ENCODE measurements around the gene MIPOL1. TPM values are rescaled to one million over a fixed set of nuclear protein-coding genes. Genes with fewer than 3 reads are reported as not detected.
"Not testable (repeated sequence)": the region's sequence is repeated elsewhere in the genome, so short reads cannot be mapped to it uniquely, and the experiment has no call there.

MIPOL1 gene
- polyA plus RNA-seq, 3 donors, result 8.8 to 14.9 (median 10.9) TPM

DNA sequence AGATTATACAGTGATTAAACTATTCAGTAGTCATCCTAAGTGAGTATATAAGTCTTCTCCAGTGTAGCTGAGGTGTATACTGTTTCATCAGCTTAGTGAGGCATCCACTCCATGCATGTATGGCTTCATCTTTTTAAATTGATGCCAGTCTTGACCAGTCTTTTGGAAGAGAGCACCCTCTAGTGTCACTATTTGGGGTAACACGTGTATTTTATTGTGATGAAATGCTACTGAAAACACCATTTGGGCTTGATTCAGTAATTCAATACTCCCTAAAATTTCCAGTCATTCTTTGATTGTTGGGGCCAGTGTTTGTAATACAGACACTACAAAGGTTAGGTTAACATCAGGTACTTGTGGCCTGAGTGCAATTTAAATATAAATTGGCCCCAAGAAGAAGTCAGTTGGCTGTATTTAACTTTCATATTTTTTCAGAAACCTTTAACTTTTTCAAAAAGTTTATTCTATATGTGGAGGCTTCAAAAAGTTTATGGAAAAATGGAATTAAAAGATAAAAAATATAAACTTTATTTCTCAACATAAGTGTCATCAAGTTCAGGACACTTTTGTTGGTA, 35.3 kb downstream of the MIPOL1 start:
- DNase-seq, result peak; percentile 15

DNA sequence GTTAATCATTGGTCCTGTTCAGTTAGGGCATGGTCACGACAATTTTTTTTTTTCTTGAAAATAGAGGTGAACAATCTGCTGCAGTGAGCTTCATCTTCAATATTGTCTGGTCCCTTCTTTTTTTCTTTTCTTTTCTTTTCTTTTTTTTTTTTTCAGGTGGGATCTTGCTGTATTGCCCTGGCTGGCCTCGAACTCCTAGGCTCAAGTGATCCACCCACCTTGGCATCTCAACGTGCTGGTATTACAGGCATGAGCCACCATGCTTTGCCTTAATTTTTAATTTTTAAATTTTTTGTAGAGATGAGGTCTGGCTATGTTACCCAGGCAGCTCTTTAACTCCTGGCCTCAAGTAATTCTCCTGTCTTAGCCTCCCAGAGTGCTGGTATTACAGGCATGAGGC, 36.5 kb downstream of the MIPOL1 start:
- no peak for DNase-seq

DNA sequence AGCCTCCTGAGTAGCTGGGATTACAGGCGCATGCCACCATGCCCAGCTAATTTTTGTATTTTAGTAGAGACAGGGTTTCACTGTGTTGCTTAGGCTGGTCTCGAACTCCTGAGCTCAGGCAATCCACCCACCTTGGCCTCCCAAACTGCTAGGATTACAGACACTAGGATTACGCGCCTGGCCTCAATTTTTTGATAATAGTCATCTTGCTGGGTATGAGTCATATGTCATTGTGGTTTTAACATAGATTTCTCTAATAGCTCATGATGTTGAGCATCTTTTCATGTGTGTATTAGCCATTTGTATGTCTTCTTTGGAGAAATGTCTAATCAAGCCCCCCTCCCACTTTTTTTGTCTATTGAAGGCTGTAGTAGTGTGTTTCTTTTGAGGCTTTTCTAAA, 38.3 kb downstream of the MIPOL1 start:
- DNase-seq, result not testable (repeated sequence)

GRCh38 chr14:37237094-37237493, 39.4 kb downstream of the MIPOL1 start:
- DNase-seq, result no peak

GRCh38 chr14:37237735-37238200, 40.0 kb downstream of the MIPOL1 start:
- no peak for DNase-seq

DNA sequence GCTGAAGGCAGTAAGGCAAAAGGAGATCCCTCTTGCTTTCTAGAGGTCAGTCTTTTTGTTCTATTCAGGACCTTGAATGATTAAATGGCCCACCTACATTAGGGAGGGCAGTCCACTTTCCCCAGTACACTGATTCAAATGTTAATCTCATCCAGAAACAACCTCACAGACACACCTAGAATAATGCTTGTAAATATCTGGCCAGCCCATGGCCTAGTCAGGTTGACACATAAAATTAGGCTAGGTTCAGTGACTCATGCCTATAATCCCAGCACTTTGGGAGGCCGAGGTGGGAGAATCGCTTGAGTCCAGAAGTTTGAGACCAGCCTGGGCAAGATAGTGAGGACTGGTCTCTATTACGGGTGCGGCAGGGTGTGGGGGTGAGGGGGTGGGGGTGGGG, 43.5 kb downstream of the MIPOL1 start:
- DNase-seq, result no peak

DNA sequence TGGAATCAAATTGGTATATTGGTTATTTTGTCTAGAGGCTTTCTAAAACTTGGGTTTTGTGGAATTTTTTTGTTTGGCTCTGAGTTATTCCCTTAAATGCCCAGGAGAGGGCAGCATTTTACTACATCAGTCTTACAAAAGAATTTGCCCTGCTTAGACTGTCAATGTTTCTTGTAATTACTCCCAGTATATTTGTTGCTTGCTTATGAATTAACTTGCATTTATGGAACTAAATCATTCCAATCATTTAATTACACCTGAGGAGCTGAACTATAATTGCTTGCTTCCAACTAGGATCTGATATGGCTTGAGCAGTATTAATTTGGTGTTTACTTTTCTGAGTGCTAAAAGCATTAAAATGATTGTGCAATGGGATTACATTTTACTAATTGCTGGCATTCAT, 48.7 kb downstream of the MIPOL1 start:
- DNase-seq, result peak; percentile 35

DNA sequence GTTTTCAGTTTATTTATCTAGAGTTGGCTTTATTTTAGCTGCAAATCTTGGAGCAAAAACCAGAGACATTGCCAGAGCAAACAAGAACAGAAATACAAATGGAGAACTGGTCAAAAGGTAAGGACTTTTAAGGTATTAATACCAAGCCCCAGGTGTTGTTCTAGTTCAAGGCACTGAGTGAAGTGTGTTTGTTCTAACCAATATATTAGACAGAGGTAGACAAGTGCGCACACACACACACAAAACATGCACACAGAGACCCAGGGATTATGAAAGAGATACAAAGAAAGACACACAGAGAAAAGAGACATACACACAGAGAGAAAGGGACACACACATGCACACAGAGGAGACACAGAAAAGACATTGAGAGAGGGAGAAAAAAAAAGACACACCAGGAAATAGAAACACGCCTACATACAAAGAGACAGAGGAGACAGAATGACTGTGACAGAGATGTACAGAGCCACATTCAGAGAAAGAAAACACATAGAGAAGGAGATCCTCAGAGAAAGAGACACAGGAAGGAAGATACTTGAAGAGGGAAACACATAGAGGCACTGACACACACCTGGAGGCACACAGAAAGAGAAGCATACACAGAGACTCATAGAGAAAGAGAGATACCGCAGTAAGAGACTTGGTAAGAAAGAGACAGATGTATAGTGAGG, 50.2 kb downstream of the MIPOL1 start:
- DNase-seq, result no peak

DNA sequence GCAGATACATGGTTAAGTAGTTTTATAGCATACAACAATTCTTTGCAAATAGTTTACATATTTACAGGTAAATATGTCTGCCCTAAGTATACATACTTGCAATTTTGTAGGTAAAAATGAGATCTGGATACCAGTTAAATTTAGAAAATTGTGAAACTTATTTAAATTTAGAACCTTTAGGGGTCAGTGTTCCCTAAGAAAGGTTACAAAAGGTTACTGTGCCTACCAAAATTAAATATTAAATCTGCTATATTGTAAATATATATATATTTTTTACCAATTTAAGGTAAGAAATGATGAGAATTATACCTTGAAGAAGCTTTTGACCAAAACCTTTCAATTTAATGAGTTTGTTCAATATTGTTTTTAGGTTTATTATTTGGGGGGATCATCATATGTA, 54.0 kb downstream of the MIPOL1 start:
- DNase-seq, result no peak

- no peak for DNase-seq
These were observed 54.7 kb downstream of the MIPOL1 start for GRCh38 chr14:37252434-37252833.

GRCh38 chr14:37253905-37254304, 56.2 kb downstream of the MIPOL1 start:
- no peak for DNase-seq

DNA sequence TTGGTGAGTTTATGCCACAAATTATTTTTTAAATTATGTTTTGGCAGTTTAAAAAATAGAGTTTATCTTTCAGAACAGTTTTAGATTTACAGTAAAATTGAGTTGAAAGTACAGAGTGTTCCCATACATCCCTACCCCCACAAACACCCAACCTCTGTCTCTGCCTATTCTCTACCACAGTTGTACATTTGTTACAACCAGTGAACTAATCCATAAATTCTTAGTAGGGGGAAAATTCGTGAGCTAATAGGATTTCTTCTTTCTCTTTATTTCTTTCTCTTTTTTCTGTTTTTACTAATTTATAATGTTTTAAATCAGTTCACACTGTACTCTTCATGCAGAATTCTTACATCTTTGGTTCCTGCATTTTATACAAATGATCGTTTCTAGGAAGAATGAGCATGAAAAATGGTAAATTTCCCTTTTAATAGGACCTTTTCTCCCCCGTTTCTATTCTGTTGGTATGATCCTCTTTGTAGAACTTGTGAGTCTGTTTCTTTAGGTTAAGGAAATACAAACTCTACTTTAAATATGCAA, 56.7 kb downstream of the MIPOL1 start:
- DNase-seq, result no peak

- DNase-seq, result no peak
These were observed 59.8 kb downstream of the MIPOL1 start for GRCh38 chr14:37257501-37258070.

DNA sequence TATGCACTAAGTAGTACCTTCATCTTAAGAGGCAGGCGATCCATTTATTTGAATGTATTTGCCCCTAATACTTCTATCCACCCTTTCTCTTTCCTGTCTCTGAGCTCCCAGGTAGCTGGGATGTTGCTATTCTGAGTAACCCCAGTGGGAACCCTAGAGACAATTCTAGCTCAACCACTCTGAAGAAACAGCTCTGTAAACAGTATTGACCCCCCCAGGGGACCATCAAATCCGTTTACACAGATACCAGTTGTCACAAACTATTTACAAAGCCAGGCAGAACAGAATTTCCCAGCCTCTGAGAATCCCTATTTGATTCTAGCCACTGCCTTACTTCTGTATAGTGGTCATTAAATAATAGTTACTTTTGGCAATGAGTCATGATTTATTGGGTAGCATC, 64.9 kb downstream of the MIPOL1 start:
- no peak for DNase-seq

GRCh38 chr14:37263656-37264236, 66.0 kb downstream of the MIPOL1 start:
- no peak for DNase-seq

DNA sequence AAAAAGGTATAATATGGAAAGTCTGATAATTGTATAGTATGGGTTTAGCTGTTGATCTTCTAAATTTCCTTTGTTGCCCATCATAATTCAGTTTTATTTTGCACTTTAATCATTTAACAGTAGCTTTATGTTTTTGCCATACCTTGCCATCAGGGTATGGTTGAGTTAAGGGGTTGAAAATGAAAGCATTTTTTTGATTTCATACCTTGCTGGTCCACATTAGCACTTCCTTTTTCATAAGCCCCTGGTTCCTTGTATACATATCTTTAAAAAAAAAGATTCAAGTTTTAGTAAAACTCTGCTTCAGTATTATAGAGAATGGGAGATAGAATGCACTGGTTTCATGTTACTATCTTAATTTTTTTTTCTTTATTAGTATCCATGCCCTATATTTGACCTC, 71.1 kb downstream of the MIPOL1 start:
- no peak for DNase-seq

DNA sequence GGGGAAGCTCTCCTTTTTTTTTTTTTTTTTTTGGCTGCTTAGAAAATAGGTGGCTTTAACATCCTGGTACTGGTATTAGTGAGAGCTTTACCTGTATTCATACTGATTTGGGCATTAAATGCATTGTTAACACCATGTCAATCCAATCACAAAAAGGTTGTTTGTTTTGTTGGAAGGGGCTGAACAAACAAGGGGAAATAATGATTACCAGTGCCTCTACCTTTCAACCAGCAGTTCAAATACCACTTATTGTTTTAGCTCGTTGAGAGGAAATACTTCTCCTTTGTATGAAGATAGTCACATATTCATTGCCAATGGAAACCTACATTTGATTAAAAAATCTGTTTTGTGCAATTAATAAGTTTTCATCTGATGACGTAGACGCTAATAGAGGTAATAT, 72.9 kb downstream of the MIPOL1 start:
- DNase-seq, result no peak

- no peak for DNase-seq
These were observed 74.8 kb downstream of the MIPOL1 start for GRCh38 chr14:37272569-37272968.

DNA sequence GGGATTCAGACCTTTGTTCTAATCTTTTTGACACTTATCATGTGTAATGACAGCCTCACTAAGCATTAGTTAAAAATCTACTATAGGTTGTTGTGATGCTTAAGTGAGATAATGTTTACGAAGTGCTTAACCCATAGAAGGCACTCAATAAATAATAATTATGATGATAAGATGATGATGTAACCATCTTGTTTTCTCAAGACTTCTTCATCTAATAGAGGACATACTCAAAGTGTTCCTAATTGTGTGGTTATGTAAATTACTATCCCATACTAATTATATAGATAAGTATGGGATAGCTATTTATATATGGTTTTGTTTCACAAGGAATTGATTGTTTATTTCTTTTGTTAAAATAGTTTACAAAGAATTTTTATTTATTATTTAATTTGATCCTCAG, 76.9 kb downstream of the MIPOL1 start:
- DNase-seq, result no peak

DNA sequence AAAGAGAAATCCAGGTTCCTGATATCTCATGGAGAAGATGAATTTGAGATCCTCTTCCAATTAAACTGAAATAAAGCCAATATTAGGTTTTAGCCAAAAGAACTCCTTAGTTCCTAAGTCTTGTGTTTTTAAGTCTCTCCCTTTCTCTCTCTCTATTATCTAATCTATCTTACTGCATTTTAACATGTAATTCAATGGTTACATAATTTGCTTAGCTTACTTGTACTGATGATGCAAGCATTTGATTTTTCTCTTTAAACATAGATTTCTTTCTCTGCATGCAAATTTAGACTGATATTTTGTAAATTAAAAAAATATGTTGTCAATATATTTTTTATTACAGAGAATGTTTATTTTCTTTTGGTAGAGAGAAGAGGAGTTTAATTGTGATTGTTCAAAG, 78.2 kb downstream of the MIPOL1 start:
- DNase-seq, result no peak

GRCh38 chr14:37278636-37279538, 81.2 kb downstream of the MIPOL1 start:
- no peak for DNase-seq

DNA sequence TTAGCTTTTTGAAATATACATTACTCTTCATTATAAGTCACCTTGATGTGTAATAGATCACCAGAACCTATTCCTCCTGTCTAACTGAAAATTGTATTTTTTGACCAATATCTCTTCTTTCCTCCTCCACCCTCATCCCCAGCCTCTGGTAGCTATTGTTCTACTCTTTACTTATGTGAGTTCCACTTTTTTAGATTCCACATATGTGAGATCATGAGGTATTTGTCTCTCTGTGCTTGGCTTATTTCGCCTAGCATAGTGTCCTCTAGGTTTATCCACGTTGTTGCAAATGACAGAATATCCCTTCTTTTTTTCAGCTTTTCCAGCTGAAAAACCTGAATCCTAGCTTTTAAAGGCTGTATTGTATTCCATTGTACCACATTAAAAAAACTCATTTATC, 82.1 kb downstream of the MIPOL1 start:
- no peak for DNase-seq
